Limb (tissue), 2 donors: ENCODE measurements around the gene C11orf58.

Experiments used
- DNase-seq, 2 donors: peaks; one replicate each; pipeline ENCODE4 v3.0.0-alpha.2; 2016; ENCODE audit errors: extremely low spot score in 2 of 2

C11orf58 gene

DNA sequence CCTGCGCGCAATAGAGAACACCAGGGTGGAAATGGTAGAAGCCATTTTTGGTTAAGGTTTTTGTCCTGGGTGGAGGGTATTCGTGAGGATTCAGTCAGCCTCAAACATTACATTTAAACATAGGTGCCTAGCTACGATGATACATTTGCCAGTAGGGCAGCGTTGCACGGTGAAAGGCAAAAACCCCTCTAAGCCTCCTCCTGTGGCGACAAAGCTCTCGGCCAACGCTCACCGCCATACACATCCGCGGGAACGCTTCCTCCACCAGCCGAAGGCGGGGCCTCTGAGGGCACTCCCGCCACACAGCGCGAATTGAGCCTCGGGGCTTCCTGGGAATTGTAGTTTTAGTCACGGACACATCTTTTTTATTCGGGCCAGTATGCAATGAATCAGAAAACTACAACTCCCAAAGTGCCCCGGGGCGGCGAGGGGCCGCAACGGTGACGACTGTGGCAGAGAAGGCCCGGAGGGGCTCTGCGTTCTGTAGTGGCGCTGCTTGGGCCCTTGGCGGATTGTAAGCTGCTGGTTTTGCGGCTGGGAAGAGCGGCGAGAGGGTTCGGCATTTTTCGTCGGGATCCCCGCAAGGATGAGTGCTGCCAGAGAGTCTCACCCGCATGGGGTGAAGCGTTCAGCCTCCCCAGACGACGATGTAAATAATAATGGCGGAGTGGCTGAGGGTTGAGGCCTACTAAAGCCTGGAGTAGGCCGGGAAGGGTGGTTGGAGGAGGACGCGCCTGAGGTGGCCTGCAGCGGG is at the start of gene C11orf58:
Gene C11orf58 (plus strand): TSS at position 455 of the 754 bp plus-strand sequence. CDS start 132 bp downstream, at position 587.
- DNase-seq: peak; percentile 98 to 99

DNA sequence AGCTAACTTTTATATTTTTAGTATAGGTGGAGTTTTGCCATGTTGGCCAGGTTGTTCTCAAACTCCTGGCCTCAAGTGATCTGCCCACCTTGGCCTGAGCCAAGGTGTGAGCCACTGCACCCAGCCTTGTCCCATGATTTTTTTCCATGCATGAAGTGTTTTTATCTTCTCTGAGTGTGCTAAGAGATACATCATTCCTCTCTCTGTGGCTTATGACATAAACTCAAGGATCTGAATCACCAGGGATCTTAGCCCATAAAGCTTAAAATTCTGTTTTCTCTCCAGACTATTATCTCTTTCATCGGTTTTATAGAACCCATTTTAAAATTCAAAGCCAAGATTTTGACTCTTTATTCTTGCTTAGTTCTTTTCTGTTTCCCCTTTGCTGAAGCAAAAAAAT is 48.4 kb upstream of the C11orf58 start:
- no peak for DNase-seq

DNA sequence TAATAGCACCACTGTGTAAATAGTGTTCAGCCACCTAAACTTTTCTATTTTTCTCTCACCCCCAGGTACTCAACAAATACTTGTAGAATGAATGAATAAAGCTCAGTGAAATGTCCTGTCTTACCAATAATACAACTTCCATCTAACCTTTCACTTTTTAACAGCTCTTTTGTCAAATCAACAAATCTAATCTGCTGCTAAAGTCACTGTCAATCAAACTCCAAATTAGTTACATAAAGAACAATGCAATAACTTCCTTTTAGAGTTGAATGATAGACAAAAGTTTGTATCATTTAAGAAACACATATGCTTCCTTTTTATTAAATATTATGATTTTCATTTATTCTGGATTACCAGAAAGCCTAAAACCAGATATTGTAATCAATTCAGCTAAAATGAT is 34.7 kb upstream of the C11orf58 start:
- no peak for DNase-seq

DNA sequence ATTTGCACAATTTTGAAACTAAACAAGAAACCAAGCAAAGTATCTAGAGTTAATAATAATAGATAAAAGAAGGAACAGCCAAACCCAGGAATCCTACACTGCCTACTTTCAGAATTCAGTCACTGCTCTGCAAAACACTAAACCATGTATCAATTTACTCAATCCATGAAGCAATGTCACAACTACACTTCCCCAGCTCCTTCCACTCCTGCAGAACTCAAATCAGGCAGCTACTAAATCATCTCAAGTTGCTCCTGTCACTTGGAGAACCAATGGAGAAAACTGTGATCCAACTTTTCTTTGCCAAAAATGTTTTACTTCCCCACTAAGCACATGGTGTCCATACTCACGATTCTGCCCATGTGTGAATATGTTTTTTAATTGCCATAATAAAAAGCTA is 24.9 kb upstream of the C11orf58 start:
- peak in 1 of 2 donors; percentile 12 for DNase-seq

DNA sequence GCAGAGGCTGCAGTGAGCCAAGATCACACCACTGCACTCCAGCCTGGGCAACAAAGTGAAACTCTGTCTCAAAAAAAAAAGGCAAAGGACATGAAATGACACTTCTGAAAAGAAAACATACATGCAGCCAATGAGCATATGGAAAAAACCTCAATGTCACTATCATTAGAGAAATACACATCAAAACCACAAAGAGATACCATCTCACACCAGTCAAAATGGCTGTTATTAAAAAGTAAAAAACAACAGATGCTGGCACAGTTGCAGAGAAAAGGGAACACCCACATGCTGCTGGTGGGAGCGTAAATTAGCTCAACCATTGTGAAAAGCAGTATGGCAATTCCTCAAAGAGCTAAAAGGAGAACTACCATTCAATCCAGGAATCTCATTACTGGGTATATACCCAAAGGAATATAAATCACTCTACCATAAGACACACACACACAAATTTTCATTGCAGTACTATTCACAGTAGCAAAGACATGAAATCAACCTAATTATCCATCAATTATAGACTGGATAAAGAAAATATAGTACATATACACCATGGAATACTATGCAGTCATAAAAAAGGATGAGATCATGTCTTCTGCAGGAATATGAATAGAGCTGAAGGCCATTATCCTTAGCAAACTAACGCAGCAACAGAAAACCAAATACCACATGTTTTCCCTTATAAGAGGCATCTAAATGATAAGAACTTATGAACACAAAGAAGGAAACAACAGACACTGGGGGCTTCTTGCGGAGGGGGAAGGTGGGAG is 15.7 kb upstream of the C11orf58 start:
- no peak for DNase-seq

DNA sequence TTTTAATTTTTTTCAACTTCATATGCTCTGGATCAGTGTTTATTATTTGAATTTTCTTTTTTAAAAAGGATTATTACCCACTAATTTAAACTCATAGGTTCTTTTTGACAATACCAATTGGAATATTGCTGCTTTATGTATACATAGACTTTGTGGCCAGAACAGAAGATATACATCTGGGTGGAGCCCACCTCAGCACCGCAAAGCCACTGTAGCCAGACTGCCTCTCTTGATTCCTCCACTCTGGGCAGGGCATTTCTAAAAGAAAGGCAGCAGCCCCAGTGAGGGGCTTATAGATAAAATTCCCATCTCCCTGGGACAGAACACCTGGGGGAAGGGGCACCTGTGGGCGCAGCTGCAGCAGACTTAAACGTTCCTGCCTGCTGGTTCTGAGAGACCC is 10.6 kb upstream of the C11orf58 start:
- no peak for DNase-seq

DNA sequence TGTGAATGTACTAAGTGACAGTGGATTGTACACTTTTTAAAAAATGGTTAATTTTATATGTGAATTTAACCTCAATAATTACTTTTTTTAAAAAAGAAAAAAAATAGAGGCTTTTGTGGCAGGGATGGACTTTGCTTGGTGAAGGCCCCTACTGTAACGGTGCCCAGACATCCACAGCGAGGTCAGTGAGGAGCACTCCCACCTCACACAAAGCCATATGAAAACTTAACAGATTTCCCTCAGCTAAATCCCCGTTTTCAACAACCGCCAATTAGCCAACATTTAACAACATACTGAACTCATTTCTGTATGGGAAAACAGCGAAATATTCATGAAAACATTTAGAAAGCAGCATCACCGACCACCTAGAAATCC is 642 bp upstream of the C11orf58 start:
- DNase-seq: no peak

DNA sequence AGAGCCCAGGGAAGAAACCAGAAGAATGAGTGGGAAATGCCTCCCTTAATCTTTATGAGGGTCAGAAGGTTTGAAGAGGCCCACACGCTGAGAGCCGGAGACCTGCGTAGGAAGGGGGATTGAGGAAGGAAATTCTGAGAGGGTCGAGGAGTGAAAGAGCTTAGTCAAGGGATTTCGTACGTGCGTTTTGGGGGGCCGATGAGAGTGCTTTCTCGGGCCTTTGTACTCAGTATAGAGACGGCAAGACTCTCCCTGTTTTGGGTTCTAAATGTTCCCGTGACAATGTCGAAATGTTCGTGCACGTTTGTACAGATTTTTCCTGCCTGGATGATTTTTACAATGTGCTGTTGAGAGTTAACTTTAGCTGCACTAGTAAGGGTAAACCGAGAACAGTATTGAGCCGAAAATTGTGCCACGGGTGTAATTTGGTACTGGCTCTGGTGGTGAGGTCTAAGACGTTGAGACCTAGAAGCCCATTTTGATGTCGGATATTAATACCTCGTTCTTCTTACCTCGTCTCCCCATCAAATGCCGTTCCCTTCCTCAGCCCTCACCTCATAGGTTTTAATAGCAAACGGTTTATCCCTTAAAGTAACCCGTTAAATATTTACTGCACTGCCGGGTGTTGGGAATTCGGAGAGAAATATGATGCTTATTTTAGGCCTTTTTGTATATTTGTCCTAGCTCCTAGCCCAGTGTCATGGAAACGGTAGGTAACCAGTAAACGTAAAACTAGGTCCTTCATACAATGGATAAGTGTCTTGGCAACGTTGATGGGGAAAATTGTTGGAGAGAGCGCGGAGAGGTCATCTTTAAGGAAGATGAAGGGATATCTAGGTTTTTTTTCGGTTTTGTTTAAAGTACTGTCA is 734 bp downstream of the C11orf58 start:
- DNase-seq: peak in 1 of 2 donors; percentile 27

DNA sequence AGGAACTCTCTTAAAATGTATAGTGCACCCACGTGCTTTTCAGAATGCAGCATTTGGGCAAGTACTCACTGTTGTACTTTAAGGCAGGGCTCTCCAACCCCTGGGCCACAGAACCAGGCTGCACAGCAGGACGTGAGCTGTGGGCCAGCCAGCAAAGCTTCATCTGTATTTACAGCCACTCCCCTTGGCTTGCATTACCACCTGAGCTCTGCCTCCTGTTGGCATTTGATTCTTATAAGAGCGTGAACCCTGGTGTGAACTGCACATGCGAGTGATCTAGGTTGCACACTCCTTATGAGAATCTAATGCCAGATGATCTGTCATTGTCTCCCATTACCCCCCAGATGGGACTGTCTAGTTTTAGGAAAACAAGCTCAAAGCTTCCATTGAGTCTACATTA is 3.0 kb downstream of the C11orf58 start:
- no peak for DNase-seq

DNA sequence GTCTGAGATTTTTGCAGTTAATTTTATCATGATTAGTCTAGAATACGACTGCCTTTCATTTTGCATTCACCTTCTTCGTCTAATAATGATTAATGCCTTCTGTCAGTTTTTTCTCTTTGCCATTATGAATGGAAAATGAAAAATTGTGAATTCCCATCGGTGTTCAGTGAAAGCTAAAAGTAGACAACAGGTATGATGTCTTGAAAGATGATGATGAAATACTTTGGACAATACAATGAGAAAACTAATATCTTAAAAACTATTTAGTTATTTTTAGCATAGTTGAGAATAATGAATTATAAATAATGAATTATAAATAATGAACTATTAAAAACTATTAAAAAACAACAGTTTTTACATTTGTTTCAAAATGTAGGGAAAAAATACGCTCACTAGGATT is 5.0 kb downstream of the C11orf58 start:
- DNase-seq: no peak

DNA sequence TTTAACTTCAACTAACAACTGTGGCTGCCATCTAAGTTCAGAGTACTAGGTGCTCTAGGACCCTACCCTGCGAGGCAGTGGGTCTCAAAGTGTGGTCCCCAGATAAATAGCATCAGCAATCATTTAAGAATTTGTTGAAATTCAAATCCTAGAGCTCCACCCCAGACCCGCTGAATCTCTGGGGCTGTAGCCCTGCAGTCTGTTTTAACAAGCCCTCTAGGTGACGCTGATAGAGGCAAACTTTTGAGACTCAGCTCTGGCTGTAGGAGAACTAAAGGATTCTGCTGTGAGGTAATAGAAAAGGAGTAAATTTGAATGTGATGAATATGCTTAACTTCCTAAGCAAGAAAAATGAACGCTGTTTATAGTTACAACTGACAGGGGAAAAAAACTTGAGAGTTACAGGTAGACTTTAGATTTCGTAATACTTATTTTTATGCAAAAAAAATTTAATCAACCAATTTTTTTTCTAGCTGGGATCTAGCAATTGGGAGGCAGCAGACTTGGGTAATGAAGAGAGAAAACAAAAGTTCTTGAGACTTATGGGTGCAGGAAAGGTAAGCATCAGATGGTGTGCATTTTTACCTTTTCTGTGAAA is 5.8 kb downstream of the C11orf58 start:
- DNase-seq: no peak

DNA sequence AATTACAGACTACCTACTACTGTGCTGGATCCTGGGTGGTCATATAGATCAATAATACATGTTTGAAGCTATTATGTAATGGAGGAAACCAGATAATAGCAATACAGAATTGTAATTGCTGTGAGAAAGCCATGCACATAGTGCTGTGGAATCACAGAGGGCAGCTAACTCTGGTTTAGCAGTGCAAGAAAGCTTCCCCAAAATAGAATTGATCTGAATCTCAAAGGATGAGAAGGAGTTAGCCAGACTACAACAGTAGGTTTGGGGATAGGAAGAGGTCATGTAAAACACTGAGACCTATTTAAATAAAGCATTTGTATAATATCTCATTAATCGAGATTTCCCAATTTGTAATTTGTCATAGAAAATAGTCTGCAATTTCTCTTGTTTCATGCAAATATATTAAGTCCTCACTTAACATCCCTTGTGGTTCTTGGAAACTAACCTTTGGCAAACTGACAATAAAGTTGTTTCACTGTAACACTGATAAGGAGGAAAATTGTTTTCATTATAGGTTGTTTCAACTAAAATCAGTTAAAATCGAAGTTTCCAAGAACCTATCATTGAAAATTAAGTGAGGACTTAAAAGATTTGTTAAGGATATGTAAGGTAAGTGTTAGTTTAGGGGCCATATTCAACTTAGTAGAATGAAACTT is 7.6 kb downstream of the C11orf58 start:
- DNase-seq: no peak

DNA sequence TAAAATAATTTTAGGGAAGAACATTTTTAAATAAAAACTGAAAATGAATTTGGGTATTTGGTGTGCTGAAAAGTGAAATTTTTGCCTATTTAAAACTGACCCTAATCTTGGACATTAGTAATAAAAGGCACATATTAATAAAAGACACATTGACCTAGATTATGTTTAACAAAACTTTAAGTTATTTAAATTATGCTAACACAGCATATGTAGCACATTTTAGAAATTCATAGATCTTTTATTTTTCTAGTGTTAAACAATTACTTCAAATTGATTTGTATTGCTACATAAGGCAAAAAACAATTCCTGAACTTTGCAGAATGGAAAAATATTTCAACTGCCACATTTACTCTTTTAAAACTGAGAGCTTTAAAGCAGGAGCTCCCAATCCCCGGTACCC is 10.6 kb downstream of the C11orf58 start:
- DNase-seq: no peak

DNA sequence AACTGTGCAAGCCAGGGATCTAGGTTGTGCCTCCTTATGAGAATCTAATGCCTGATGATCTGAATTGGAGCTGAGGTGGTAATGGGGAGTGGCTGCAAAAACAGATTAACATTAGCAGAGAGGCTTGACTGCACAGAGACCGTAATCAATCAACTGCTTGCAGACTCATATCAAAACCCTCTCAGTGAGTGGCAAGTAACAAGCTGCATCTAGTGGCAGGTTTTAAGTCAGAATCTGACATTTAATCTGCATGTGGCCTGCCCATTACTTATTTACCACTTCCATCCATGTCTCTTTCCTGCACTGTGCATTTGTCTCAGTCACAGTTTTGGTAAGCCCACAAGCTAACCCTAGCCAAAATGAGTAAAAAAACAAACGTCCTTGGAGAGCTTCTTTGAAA is 11.2 kb downstream of the C11orf58 start:
- no peak for DNase-seq

DNA sequence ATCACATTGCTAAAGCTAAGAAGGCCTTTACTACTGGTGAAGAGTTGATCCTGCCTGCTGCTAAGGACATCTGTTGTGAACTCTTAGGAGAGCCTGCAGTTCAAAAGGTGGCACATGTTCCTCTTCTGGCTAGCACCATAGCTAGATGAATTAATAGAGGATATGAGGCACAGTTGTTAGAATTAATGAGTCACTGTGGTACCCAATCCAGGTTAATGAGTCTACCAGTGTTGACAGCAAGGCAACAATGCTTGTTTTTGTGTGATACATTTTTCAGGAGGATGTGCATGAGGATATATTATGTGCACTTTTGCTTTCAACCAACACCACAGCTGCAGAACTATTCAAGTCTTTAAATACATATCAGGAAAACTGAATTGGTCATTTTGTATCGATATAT is 12.0 kb downstream of the C11orf58 start:
- no peak for DNase-seq

DNA sequence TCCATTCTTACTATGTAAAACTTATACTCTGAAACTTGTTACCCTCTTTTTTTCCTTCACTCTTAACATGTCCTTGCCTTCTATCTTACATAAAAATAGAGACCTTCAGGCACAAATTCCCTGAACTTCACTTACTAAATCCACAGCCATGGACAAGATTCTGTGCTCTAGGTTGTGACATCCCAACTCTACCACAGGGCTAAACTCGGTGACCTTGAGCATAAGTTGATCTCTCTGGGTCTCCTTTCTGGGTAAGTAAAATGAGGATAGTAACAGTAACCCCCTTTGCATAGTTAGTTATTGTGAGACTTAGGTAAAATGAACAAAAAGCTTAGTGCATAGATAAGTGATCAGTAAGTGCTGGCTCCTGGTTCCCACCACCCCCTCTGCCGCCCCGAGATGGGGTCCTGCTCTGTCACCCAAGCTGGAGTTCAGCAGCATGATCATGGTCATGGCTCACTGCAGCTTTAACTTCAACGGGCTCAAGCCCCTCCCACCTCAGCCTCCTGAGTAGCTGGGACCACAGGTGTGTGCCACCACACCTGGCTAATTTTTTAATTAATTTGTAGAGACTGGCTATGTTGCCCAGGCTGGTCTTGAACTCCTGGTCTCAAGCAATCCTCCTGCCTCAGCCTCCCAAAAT is 20.1 kb downstream of the C11orf58 start:
- DNase-seq: no peak

DNA sequence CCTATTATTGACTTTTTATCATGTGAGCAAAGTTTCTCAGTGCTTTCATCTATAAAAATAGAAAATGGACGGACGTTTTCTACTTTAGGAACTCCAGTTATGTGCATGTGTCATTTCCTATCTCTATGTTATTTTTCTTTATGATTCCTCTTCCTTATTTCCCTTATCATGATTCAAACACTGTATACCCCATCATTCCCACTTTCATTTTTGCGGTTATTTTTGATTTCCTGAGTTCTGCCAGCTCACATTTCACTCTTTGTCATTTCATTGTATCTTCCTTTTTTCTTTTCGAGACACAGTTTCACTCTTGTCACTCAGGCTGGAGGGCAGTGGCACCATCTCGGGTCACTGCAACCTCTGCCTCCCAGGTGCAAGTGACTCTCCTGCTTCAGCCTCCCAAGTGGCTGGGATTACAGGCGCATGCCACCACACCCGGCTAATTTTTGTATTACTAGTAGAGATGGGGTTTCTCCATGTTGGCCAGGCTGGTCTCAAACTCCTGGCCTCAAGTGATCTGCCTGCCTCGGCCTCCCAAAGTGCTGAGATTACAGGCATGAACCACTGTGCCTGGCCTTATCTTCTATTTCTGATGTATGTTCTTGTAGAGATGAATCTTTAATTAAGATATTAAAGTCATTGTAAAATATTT is 21.5 kb downstream of the C11orf58 start:
- DNase-seq: no peak

DNA sequence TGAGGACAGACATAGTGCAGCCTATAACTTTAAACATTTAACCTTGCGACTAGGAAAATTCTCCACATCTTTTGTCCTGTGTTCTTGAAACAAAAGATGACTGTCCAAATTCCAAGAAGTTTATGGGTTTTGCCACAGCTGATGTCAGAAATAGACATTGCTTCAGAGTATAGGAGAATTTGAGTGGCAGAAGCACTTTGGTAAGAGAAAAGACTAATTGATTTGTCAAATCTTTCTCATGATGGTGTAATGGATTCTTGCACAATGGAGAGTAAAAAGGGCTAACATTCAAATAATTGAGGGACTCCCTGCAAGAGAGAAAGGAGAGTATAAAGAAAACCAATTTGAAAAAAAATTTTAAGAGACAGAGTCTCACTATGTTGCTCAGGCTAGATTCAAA is 25.3 kb downstream of the C11orf58 start:
- no peak for DNase-seq

DNA sequence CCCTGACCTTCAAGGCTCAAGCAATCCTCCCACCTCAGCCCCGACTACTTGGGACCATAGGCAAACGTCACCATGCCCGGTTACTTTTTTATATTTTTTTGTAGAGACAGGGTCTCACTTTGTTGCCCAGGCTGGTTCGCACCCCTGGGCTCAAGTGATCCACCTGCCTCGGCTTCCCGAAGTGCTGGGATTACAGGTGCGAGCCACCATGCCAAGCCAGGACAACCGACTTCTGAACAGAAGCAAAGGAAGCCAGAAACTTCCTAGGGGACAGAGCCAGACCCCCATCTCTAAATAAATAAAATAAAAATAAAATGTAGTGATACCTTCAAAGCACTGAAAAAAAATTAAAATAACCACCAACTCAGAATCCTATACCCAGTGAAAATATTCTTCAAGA is 26.4 kb downstream of the C11orf58 start:
- DNase-seq: no peak

DNA sequence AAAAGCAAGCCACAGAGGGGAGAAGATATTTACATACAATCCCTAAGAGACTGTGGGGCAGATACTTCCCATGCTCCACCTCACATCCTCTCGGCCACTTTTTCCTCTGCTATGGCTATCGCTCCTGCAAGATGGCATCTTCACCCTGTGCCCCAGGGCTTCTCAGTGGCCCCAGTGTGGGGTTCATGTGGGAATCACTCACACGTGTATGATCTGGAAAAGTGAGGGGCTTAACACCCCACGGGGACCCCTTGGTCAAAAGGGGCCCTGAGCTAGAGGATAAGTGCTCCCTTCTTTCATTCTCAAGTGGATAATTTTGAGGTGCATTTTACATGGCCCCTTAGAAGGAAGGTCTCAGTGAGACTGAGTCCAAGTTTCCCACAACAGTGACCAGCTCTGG is 28.7 kb downstream of the C11orf58 start:
- no peak for DNase-seq
